HEK293 (cell line): Measurements from ENCODE around the gene PTPRG.

Experiments used
- AEBP2 ChIP-seq: fragments of 450-650 bp; formaldehyde crosslinking; IDR thresholded peaks from 2 replicates; pipeline ENCODE4 v1.5.1; 2016; ENCODE audit warnings: missing biosample characterization, missing genetic modification characterization, borderline replicate concordance
- EGR2 ChIP-seq: fragments of 450-650 bp; formaldehyde crosslinking; IDR thresholded peaks from 2 replicates; pipeline ENCODE4 v1.5.1; 2016; ENCODE audit warnings: low read depth, missing biosample characterization, missing genetic modification characterization
- KLF17 ChIP-seq: fragments of 450-650 bp; formaldehyde crosslinking; IDR thresholded peaks from 2 replicates; pipeline ENCODE4 v1.5.1; 2016; ENCODE audit warnings: missing biosample characterization, missing genetic modification characterization
- MZF1 ChIP-seq: fragments of 450-650 bp; formaldehyde crosslinking; IDR thresholded peaks from 2 replicates; pipeline ENCODE4 v1.5.1; 2017; ENCODE audit warnings: missing biosample characterization, missing genetic modification characterization, borderline replicate concordance
- OSR2 ChIP-seq: fragments of 450-650 bp; formaldehyde crosslinking; IDR thresholded peaks from 2 replicates; pipeline ENCODE4 v1.5.1; 2016; ENCODE audit warnings: missing biosample characterization, missing genetic modification characterization
- PATZ1 ChIP-seq: fragments of 450-650 bp; formaldehyde crosslinking; IDR thresholded peaks from 2 replicates; pipeline ENCODE4 v1.5.1; 2016; ENCODE audit warnings: missing biosample characterization, missing genetic modification characterization
- SP2 ChIP-seq: fragments of 450-650 bp; formaldehyde crosslinking; IDR thresholded peaks from 2 replicates; pipeline ENCODE4 v1.5.1; 2016; ENCODE audit warnings: missing biosample characterization, missing genetic modification characterization
- SP7 ChIP-seq: fragments of 450-650 bp; formaldehyde crosslinking; IDR thresholded peaks from 2 replicates; pipeline ENCODE4 v1.5.1; 2016; ENCODE audit warnings: missing biosample characterization, missing genetic modification characterization
- ZBTB26 ChIP-seq: fragments of 450-650 bp; formaldehyde crosslinking; optimal IDR thresholded peaks from 2 replicates; pipeline ENCODE3; 2016; ENCODE audit warnings: missing biosample characterization, mild to moderate bottlenecking, missing genetic modification characterization
- ZBTB6 ChIP-seq: fragments of 450-650 bp; formaldehyde crosslinking; IDR thresholded peaks from 2 replicates; pipeline ENCODE4 v1.5.1; 2017; ENCODE audit warnings: missing biosample characterization, missing genetic modification characterization
- ZNF114 ChIP-seq: fragments of 450-650 bp; formaldehyde crosslinking; IDR thresholded peaks from 2 replicates; pipeline ENCODE4 v1.5.0; 2017; ENCODE audit warnings: missing biosample characterization, missing genetic modification characterization
- ZNF146 ChIP-seq: fragments of 450-650 bp; formaldehyde crosslinking; IDR thresholded peaks from 2 replicates; pipeline ENCODE4 v1.5.1; 2016; ENCODE audit warnings: missing biosample characterization, missing genetic modification characterization
- ZNF202 ChIP-seq: fragments of 450-650 bp; formaldehyde crosslinking; IDR thresholded peaks from 2 replicates; pipeline ENCODE4 v1.5.1; 2016; ENCODE audit warnings: missing biosample characterization, missing genetic modification characterization, borderline replicate concordance
- ZNF211 ChIP-seq: fragments of 450-650 bp; formaldehyde crosslinking; IDR thresholded peaks from 2 replicates; pipeline ENCODE4 v1.5.1; 2016; ENCODE audit warnings: low read depth, missing biosample characterization, missing genetic modification characterization
- ZNF24 ChIP-seq: fragments of 450-650 bp; formaldehyde crosslinking; IDR thresholded peaks from 2 replicates; pipeline ENCODE4 v1.5.1; 2016; ENCODE audit warnings: missing biosample characterization, missing genetic modification characterization
- ZNF335 ChIP-seq: fragments of 450-650 bp; formaldehyde crosslinking; conservative IDR thresholded peaks from 2 replicates; pipeline ENCODE4 v1.5.1; 2016; ENCODE audit warnings: missing biosample characterization, missing genetic modification characterization
- ZNF341 ChIP-seq: fragments of 450-650 bp; formaldehyde crosslinking; IDR thresholded peaks from 2 replicates; pipeline ENCODE4; 2016; ENCODE audit warnings: low read depth, missing biosample characterization, missing genetic modification characterization
- ZNF391 ChIP-seq: fragments of 450-650 bp; formaldehyde crosslinking; IDR thresholded peaks from 2 replicates; pipeline ENCODE4 v1.5.1; 2016; ENCODE audit warnings: low read depth, missing biosample characterization, missing genetic modification characterization, borderline replicate concordance
- ZNF433 ChIP-seq: fragments of 450-650 bp; formaldehyde crosslinking; IDR thresholded peaks from 2 replicates; pipeline ENCODE4 v1.5.1; 2016; ENCODE audit warnings: missing biosample characterization, missing genetic modification characterization, low read depth
- ZNF449 ChIP-seq: fragments of 450-650 bp; formaldehyde crosslinking; IDR thresholded peaks from 2 replicates; pipeline ENCODE4 v1.5.1; 2017; ENCODE audit warnings: missing biosample characterization, mild to moderate bottlenecking, missing genetic modification characterization, moderate library complexity
- ZNF473 ChIP-seq: fragments of 450-650 bp; formaldehyde crosslinking; IDR thresholded peaks from 2 replicates; pipeline ENCODE4 v1.5.1; 2017; ENCODE audit warnings: missing biosample characterization, missing genetic modification characterization
- ZNF513 ChIP-seq: fragments of 450-650 bp; IDR thresholded peaks from 2 replicates; pipeline ENCODE4 v1.5.1; 2018; ENCODE audit warnings: missing biosample characterization, missing genetic modification characterization
- ZNF514 ChIP-seq: fragments of 450-650 bp; formaldehyde crosslinking; IDR thresholded peaks from 2 replicates; pipeline ENCODE4 v1.5.1; 2016; ENCODE audit warnings: missing biosample characterization, missing genetic modification characterization
- ZNF548 ChIP-seq: fragments of 450-650 bp; formaldehyde crosslinking; IDR thresholded peaks from 2 replicates; pipeline ENCODE4 v1.5.1; 2016; ENCODE audit warnings: missing biosample characterization, missing genetic modification characterization
- ZNF549 ChIP-seq: fragments of 450-650 bp; IDR thresholded peaks from 2 replicates; pipeline ENCODE4 v1.5.1; 2018; ENCODE audit warnings: missing biosample characterization, missing genetic modification characterization, mild to moderate bottlenecking, inconsistent platforms, moderate library complexity
- ZNF585B ChIP-seq: fragments of 450-650 bp; formaldehyde crosslinking; IDR thresholded peaks from 2 replicates; pipeline ENCODE4 v1.5.1; 2016; ENCODE audit warnings: missing biosample characterization, missing genetic modification characterization
- ZNF792 ChIP-seq: fragments of 450-650 bp; formaldehyde crosslinking; IDR thresholded peaks from 2 replicates; pipeline ENCODE4 v1.5.1; 2016; ENCODE audit warnings: missing biosample characterization, missing genetic modification characterization
- ZNF837 ChIP-seq: fragments of 450-650 bp; formaldehyde crosslinking; IDR thresholded peaks from 2 replicates; pipeline ENCODE4 v1.5.1; 2016; ENCODE audit warnings: missing biosample characterization, missing genetic modification characterization

Gene PTPRG

GRCh38 chr3:62318752-62319569, 757.6 kb downstream of the PTPRG start (continued):
- TF ChIP-seq ZNF433 (no peak), ZNF211 (tag by site-specific recombination) (no peak), EGR2 (peak; percentile 13; the same call in 1 of the 2 replicates), AEBP2 (tag by site-specific recombination) (no peak), ZNF473 (tag by site-specific recombination) (no peak), ZNF837 (tag by site-specific recombination) (no peak), KLF17 (peak; percentile 38; the same call in 1 of the 2 replicates), ZNF792 (tag by site-specific recombination) (no peak), ZNF549 (tag by site-specific recombination) (no peak), ZNF449 (no peak), ZBTB26 (peak; percentile 60), ZNF548 (tag by site-specific recombination) (no peak), SP2 (tag by site-specific recombination) (peak; percentile 54), ZBTB6 (tag by site-specific recombination) (no peak), OSR2 (tag by site-specific recombination) (no peak), ZNF391 (tag by site-specific recombination) (0 out of 2 replicates have a peak, but pooled peaks have one; percentile 19), ZNF514 (no peak), ZNF335 (tag by site-specific recombination) (peak; percentile 96), MZF1 (tag by site-specific recombination) (no peak), ZNF202 (no peak), ZNF341 (tag by site-specific recombination) (peak; percentile 79), ZNF513 (no peak), SP7 (tag by site-specific recombination) (peak; percentile 47; the same call in 1 of the 2 replicates), ZNF585B (tag by site-specific recombination) (no peak), ZNF146 (tag by site-specific recombination) (no peak), ZNF24 (no peak), PATZ1 (tag by site-specific recombination) (peak; percentile 52), ZNF114 (tag by site-specific recombination) (no peak)
